Fibroblast of lung (primary cell): ENCODE results near the gene KLK6. TPM values are rescaled to one million over a fixed set of nuclear protein-coding genes. Genes with fewer than 3 reads are reported as not detected.

Experiments used
- DNase-seq, 2 donors: peaks; one replicate each; pipeline versions ENCODE4 v3.0.0 to v3.0.0-alpha.2; 2010; ENCODE audit warnings: low read depth in 2 of 2
- H2AFZ ChIP-seq: 2 replicates; pipeline ENCODE4 v1.5.1; 2012; ENCODE audit warnings: low read length, control low read depth, inconsistent platforms
- H3K27ac ChIP-seq: 2 replicates; pipeline ENCODE4 v1.5.1; 2011; ENCODE audit warnings: low read length, control low read depth; ENCODE audit not compliant: insufficient read depth
- H3K27me3 ChIP-seq: 2 replicates; pipeline ENCODE4 v1.5.1; 2011; ENCODE audit warnings: mild to moderate bottlenecking, low read length; ENCODE audit not compliant: control insufficient read depth, insufficient read depth
- H3K36me3 ChIP-seq: 2 replicates; pipeline ENCODE4 v1.5.1; 2011; ENCODE audit warnings: low read length; ENCODE audit not compliant: control insufficient read depth, insufficient read depth
- H3K4me1 ChIP-seq: 2 replicates; pipeline ENCODE4 v1.5.1; 2011; ENCODE audit warnings: low read length; ENCODE audit not compliant: control insufficient read depth, insufficient read depth; ENCODE audit errors: extremely low read depth
- H3K4me2 ChIP-seq: 2 replicates; pipeline ENCODE4 v1.5.1; 2011; ENCODE audit warnings: low read length, control low read depth; ENCODE audit not compliant: insufficient read depth; ENCODE audit errors: extremely low read depth
- H3K4me3 ChIP-seq, 4 experiments: fragments of 200-600 bp in 1 of 4; sonication (generic) in 1 of 4; replicated peaks in 1 of 4; 2 replicates each; pipeline ENCODE4 v1.5.1; 2011 to 2016; ENCODE audit warnings: low read length in 4 of 4, low read depth in 3 of 4, mild to moderate bottlenecking in 3 of 4, control low read depth in 2 of 4, inconsistent platforms in 1 of 4, mixed read lengths in 1 of 4; ENCODE audit not compliant: insufficient read depth in 1 of 4; ENCODE audit errors: control extremely low read depth in 1 of 4
- H3K79me2 ChIP-seq: 2 replicates; pipeline ENCODE4 v1.5.1; 2012; ENCODE audit warnings: mild to moderate bottlenecking, low read length, inconsistent platforms; ENCODE audit not compliant: control insufficient read depth, insufficient read depth
- H3K9ac ChIP-seq: 2 replicates; pipeline ENCODE4 v1.5.1; 2011; ENCODE audit warnings: mild to moderate bottlenecking, low read length, control low read depth; ENCODE audit not compliant: insufficient read depth
- H3K9me3 ChIP-seq: 2 replicates; pipeline ENCODE4 v1.5.1; 2012; ENCODE audit warnings: low read depth, low read length; ENCODE audit not compliant: control insufficient read depth, insufficient read depth
- H4K20me1 ChIP-seq: 2 replicates; pipeline ENCODE4 v1.5.1; 2011; ENCODE audit warnings: low read length; ENCODE audit not compliant: control insufficient read depth, insufficient read depth; ENCODE audit errors: extremely low read depth
- EZH2 ChIP-seq: IDR thresholded peaks from 2 replicates; pipeline ENCODE4 v1.5.1; 2012; ENCODE audit warnings: low read length, control low read depth, mild to moderate bottlenecking; ENCODE audit errors: missing control alignments
- polyA plus RNA-seq, 2 donors: library from polyadenylated mRNA; depleted of rRNA in 1 of 2; stranded (reverse) in 1 of 2; unstranded in 1 of 2; fragments of >200 nt; gene quantifications; 2 replicates each; pipeline ENCODE4 v1.2.1, GENCODE V29; 2011 to 2012; ENCODE audit warnings: missing spikeins in 1 of 2
- total RNA-seq: library from RNA; depleted of rRNA; stranded (reverse); fragments of >200 nt; gene quantifications from 2 replicates; pipeline ENCODE4 v1.2.1, GENCODE V29; 2014
- TF ChIP-seq, protein P1 (sequence below), 2 donors: IDR thresholded peaks in 1 of 2; conservative IDR thresholded peaks in 1 of 2; 1 replicate in 1 of 2; 2 replicates in 1 of 2; pipeline ENCODE4 v1.5.1; 2011 to 2012; ENCODE audit warnings: low read length in 2 of 2, control low read depth in 1 of 2, inconsistent platforms in 1 of 2, low read depth in 1 of 2, mild to moderate bottlenecking in 1 of 2

Gene KLK6
- total and polyA plus RNA-seq, 2 donors (not counting 1 experiment from before 2014, with no cell fraction given): not detected

DNA sequence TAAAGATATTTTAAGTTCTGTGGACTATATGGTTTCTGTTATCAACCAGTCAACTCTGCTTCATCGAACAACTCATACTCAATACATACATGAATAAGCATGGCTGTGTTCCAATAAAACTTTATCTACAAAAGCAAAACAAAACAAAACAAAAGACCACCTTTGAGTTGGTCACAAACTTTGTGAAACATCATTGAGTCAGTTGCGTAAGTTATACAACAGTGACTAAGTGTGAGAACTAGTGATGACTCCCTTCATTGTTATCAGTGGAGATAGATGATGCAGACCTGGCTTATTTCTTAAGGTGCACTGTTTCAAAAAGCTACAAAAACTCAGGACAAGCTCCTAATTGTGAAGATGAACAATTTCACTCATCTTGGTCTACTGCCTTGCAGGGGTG lies 43.7 kb downstream of the KLK6 start:
- Histone ChIP-seq H3K27ac (no peak overlapping the region), H2AFZ (no peak overlapping the region), H3K27me3 (no peaks in the 10 kb centered on the region), H3K4me1 (no peaks in the 10 kb centered on the region), H3K79me2 (no peaks in the 10 kb centered on the region), H4K20me1 (no peaks in the 10 kb centered on the region), H3K4me2 (no peak overlapping the region), H3K9ac (no peak overlapping the region), H3K4me3 (no peak overlapping the region), H3K9me3 (no peaks in the 10 kb centered on the region), H3K36me3 (no peaks in the 10 kb centered on the region)
- TF ChIP-seq EZH2: no peak
- TF ChIP-seq, protein P1, sequence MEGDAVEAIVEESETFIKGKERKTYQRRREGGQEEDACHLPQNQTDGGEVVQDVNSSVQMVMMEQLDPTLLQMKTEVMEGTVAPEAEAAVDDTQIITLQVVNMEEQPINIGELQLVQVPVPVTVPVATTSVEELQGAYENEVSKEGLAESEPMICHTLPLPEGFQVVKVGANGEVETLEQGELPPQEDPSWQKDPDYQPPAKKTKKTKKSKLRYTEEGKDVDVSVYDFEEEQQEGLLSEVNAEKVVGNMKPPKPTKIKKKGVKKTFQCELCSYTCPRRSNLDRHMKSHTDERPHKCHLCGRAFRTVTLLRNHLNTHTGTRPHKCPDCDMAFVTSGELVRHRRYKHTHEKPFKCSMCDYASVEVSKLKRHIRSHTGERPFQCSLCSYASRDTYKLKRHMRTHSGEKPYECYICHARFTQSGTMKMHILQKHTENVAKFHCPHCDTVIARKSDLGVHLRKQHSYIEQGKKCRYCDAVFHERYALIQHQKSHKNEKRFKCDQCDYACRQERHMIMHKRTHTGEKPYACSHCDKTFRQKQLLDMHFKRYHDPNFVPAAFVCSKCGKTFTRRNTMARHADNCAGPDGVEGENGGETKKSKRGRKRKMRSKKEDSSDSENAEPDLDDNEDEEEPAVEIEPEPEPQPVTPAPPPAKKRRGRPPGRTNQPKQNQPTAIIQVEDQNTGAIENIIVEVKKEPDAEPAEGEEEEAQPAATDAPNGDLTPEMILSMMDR (conservative IDR thresholded peaks at IDR 0.05 in 1 of 2, IDR thresholded peaks at IDR 0.05 in 1 of 2; ENCODE audit: low read depth in 1 of 2, low read length in 2 of 2): no peak
- DNase-seq: no peak

DNA sequence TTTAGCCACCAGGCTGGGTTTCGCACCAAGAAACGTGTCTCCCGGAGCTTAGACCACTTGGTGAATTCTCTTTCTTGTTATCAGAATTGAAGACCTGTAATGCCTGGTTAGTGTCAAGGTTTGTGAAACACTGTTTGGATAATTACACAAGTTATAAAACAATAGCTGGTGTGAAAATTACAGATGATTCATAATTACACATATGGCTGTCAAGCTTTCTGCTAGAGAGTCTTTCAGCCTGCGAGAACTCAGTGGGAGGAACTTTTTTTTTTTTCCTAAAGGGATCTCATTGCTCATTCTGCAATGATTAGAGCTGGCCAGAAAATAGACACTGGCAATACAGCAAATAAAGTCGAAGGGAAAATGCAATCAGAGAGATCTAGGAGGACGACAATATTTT lies 44.8 kb downstream of the KLK6 start:
- no peak for DNase-seq
- no peak overlapping the region for H3K4me3 ChIP-seq
- no peaks in the 10 kb centered on the region for H4K20me1 ChIP-seq
- H3K4me2 ChIP-seq: no peak overlapping the region
- TF ChIP-seq, protein P1 (conservative IDR thresholded peaks at IDR 0.05 in 1 of 2, IDR thresholded peaks at IDR 0.05 in 1 of 2; ENCODE audit: low read depth in 1 of 2, low read length in 2 of 2): no peak
- TF ChIP-seq EZH2: no peak
- H3K36me3 ChIP-seq: no peaks in the 10 kb centered on the region
- no peak overlapping the region for H3K9ac ChIP-seq
- no peaks in the 10 kb centered on the region for H3K9me3 ChIP-seq
- no peaks in the 10 kb centered on the region for H3K27me3 ChIP-seq
- no peaks in the 10 kb centered on the region for H3K4me1 ChIP-seq
- H2AFZ ChIP-seq: no peak overlapping the region
- no peak overlapping the region for H3K27ac ChIP-seq
- no peaks in the 10 kb centered on the region for H3K79me2 ChIP-seq

DNA sequence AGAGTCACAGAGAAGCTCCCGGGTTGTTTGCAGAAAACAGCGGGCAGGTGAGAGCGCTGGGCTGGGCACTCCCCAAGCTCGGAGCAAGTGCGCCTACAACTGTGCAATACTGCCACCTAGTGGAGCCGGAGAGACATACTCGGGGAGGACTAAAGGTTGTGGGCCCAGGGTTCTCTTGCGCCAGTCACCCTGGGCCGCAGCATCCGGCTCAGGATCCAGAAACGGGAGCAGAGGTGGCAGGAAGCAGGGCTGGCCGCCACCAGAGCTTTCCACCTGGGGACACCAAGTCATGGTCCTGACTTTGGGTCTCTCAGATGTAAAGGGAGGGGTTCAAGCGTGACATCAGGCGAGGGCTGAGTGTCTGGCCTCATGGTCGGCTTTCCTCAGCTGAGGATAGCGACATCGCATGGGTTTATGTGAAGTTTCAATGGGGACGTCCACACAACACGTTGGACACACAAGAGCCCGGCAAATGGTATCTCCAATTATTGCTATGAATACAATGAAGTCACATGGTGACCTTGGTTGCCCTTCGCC lies 47.0 kb downstream of the KLK6 start:
- H3K79me2 ChIP-seq: no peaks in the 10 kb centered on the region
- H4K20me1 ChIP-seq: no peaks in the 10 kb centered on the region
- no peaks in the 10 kb centered on the region for H3K36me3 ChIP-seq
- no peaks in the 10 kb centered on the region for H3K27me3 ChIP-seq
- H3K4me2 ChIP-seq: no peak overlapping the region
- H3K9ac ChIP-seq: no peak overlapping the region
- H3K9me3 ChIP-seq: no peaks in the 10 kb centered on the region
- TF ChIP-seq, protein P1 (conservative IDR thresholded peaks at IDR 0.05 in 1 of 2, IDR thresholded peaks at IDR 0.05 in 1 of 2; ENCODE audit: low read depth in 1 of 2, low read length in 2 of 2): peak; percentile 83 to 84
- no peak for TF ChIP-seq EZH2
- no peak overlapping the region for H3K4me3 ChIP-seq
- H2AFZ ChIP-seq: no peak overlapping the region
- no peaks in the 10 kb centered on the region for H3K4me1 ChIP-seq
- H3K27ac ChIP-seq: no peak overlapping the region
- peak; percentile 46 to 73 for DNase-seq
